ENCODE measurements around the gene MIOS.
A peak's percentile ranks its signal among the peaks of the same experiment; 100 is the strongest.

Gene MIOS

GRCh38 chr7:7566651-7567611 lies at the start of gene MIOS:
MIOS (plus strand) TSS chr7:7566884; CDS start chr7:7572476, 5,592 bp downstream.
- H3K27ac ChIP-seq (ENCODE audit: low read length): peak within 1 kb of the TSS; percentile 46

GRCh38 chr7:7517754-7518153 lies 48.9 kb upstream of the MIOS start:
- no peaks in the 10 kb centered on the region for H3K9me3 ChIP-seq (ENCODE audit: control insufficient read depth, low read depth, low read length)
- no peaks in the 10 kb centered on the region for H3K4me1 ChIP-seq (ENCODE audit: control insufficient read depth, low read depth, low read length)
- no peaks in the 10 kb centered on the region for H3K27me3 ChIP-seq (ENCODE audit: control insufficient read depth, insufficient read depth, low read length)
- H3K4me3 ChIP-seq (ENCODE audit: low read length): no peak overlapping the region
- no peak overlapping the region for H3K9ac ChIP-seq (ENCODE audit: low read length)
- H3K36me3 ChIP-seq (ENCODE audit: control insufficient read depth, low read depth, low read length): no peaks in the 10 kb centered on the region
- H3K27ac ChIP-seq (ENCODE audit: low read length): no peak overlapping the region

More at GRCh38 chr7:7566651-7567611, at the start of gene MIOS:
- peak within 1 kb of the TSS; percentile 87 for H3K4me3 ChIP-seq (ENCODE audit: low read length)
- H3K9me3 ChIP-seq (ENCODE audit: control insufficient read depth, low read depth, low read length): no peaks in the 10 kb centered on the region
- peaks cover 20% of the 10 kb centered on the region for H3K4me1 ChIP-seq (ENCODE audit: control insufficient read depth, low read depth, low read length)
- H3K36me3 ChIP-seq (ENCODE audit: control insufficient read depth, low read depth, low read length): peaks cover 9% of the 10 kb centered on the region
- H3K9ac ChIP-seq (ENCODE audit: low read length): peak within 1 kb of the TSS; percentile 92
- no peaks in the 10 kb centered on the region for H3K27me3 ChIP-seq (ENCODE audit: control insufficient read depth, insufficient read depth, low read length)

GRCh38 chr7:7519056-7519455 lies 47.6 kb upstream of the MIOS start:
- no peaks in the 10 kb centered on the region for H3K36me3 ChIP-seq (ENCODE audit: control insufficient read depth, low read depth, low read length)
- H3K4me3 ChIP-seq (ENCODE audit: low read length): no peak overlapping the region
- no peaks in the 10 kb centered on the region for H3K9me3 ChIP-seq (ENCODE audit: control insufficient read depth, low read depth, low read length)
- no peaks in the 10 kb centered on the region for H3K27me3 ChIP-seq (ENCODE audit: control insufficient read depth, insufficient read depth, low read length)
- H3K4me1 ChIP-seq (ENCODE audit: control insufficient read depth, low read depth, low read length): no peaks in the 10 kb centered on the region
- no peak overlapping the region for H3K27ac ChIP-seq (ENCODE audit: low read length)
- H3K9ac ChIP-seq (ENCODE audit: low read length): no peak overlapping the region

- Histone ChIP-seq H3K27ac (ENCODE audit: low read length) (no peak overlapping the region), H3K9ac (ENCODE audit: low read length) (no peak overlapping the region), H3K27me3 (ENCODE audit: control insufficient read depth, insufficient read depth, low read length) (no peaks in the 10 kb centered on the region), H3K4me1 (ENCODE audit: control insufficient read depth, low read depth, low read length) (no peaks in the 10 kb centered on the region), H3K9me3 (ENCODE audit: control insufficient read depth, low read depth, low read length) (no peaks in the 10 kb centered on the region), H3K36me3 (ENCODE audit: control insufficient read depth, low read depth, low read length) (no peaks in the 10 kb centered on the region), H3K4me3 (ENCODE audit: low read length) (no peak overlapping the region)
These were observed 47.2 kb upstream of the MIOS start for GRCh38 chr7:7519528-7519927.

- H3K27me3 ChIP-seq (ENCODE audit: control insufficient read depth, insufficient read depth, low read length): no peaks in the 10 kb centered on the region
- no peak overlapping the region for H3K27ac ChIP-seq (ENCODE audit: low read length)
- H3K9me3 ChIP-seq (ENCODE audit: control insufficient read depth, low read depth, low read length): no peaks in the 10 kb centered on the region
- no peaks in the 10 kb centered on the region for H3K36me3 ChIP-seq (ENCODE audit: control insufficient read depth, low read depth, low read length)
- H3K4me1 ChIP-seq (ENCODE audit: control insufficient read depth, low read depth, low read length): no peaks in the 10 kb centered on the region
- H3K4me3 ChIP-seq (ENCODE audit: low read length): no peak overlapping the region
- no peak overlapping the region for H3K9ac ChIP-seq (ENCODE audit: low read length)
These were observed 45.4 kb upstream of the MIOS start for GRCh38 chr7:7521259-7521658.

- no peak overlapping the region for H3K9ac ChIP-seq (ENCODE audit: low read length)
- H3K36me3 ChIP-seq (ENCODE audit: control insufficient read depth, low read depth, low read length): no peaks in the 10 kb centered on the region
- no peaks in the 10 kb centered on the region for H3K27me3 ChIP-seq (ENCODE audit: control insufficient read depth, insufficient read depth, low read length)
- no peak overlapping the region for H3K4me3 ChIP-seq (ENCODE audit: low read length)
- H3K27ac ChIP-seq (ENCODE audit: low read length): no peak overlapping the region
- no peaks in the 10 kb centered on the region for H3K9me3 ChIP-seq (ENCODE audit: control insufficient read depth, low read depth, low read length)
- H3K4me1 ChIP-seq (ENCODE audit: control insufficient read depth, low read depth, low read length): no peaks in the 10 kb centered on the region
These were observed 44.3 kb upstream of the MIOS start for GRCh38 chr7:7522421-7522820.

GRCh38 chr7:7524121-7524520 lies 42.6 kb upstream of the MIOS start:
- Histone ChIP-seq H3K4me1 (ENCODE audit: control insufficient read depth, low read depth, low read length) (no peaks in the 10 kb centered on the region), H3K9ac (ENCODE audit: low read length) (no peak overlapping the region), H3K4me3 (ENCODE audit: low read length) (no peak overlapping the region), H3K27ac (ENCODE audit: low read length) (no peak overlapping the region), H3K36me3 (ENCODE audit: control insufficient read depth, low read depth, low read length) (no peaks in the 10 kb centered on the region), H3K9me3 (ENCODE audit: control insufficient read depth, low read depth, low read length) (no peaks in the 10 kb centered on the region), H3K27me3 (ENCODE audit: control insufficient read depth, insufficient read depth, low read length) (no peaks in the 10 kb centered on the region)

- no peak overlapping the region for H3K27ac ChIP-seq (ENCODE audit: low read length)
- H3K36me3 ChIP-seq (ENCODE audit: control insufficient read depth, low read depth, low read length): no peaks in the 10 kb centered on the region
- no peaks in the 10 kb centered on the region for H3K4me1 ChIP-seq (ENCODE audit: control insufficient read depth, low read depth, low read length)
- H3K4me3 ChIP-seq (ENCODE audit: low read length): no peak overlapping the region
- H3K9me3 ChIP-seq (ENCODE audit: control insufficient read depth, low read depth, low read length): no peaks in the 10 kb centered on the region
- H3K9ac ChIP-seq (ENCODE audit: low read length): no peak overlapping the region
- H3K27me3 ChIP-seq (ENCODE audit: control insufficient read depth, insufficient read depth, low read length): no peaks in the 10 kb centered on the region
These were observed 40.7 kb upstream of the MIOS start for GRCh38 chr7:7526006-7526405.

GRCh38 chr7:7527047-7527446 lies 39.6 kb upstream of the MIOS start:
- no peaks in the 10 kb centered on the region for H3K9me3 ChIP-seq (ENCODE audit: control insufficient read depth, low read depth, low read length)
- H3K36me3 ChIP-seq (ENCODE audit: control insufficient read depth, low read depth, low read length): no peaks in the 10 kb centered on the region
- H3K9ac ChIP-seq (ENCODE audit: low read length): no peak overlapping the region
- H3K4me3 ChIP-seq (ENCODE audit: low read length): no peak overlapping the region
- H3K4me1 ChIP-seq (ENCODE audit: control insufficient read depth, low read depth, low read length): no peaks in the 10 kb centered on the region
- no peaks in the 10 kb centered on the region for H3K27me3 ChIP-seq (ENCODE audit: control insufficient read depth, insufficient read depth, low read length)
- no peak overlapping the region for H3K27ac ChIP-seq (ENCODE audit: low read length)

- no peaks in the 10 kb centered on the region for H3K9me3 ChIP-seq (ENCODE audit: control insufficient read depth, low read depth, low read length)
- H3K27me3 ChIP-seq (ENCODE audit: control insufficient read depth, insufficient read depth, low read length): no peaks in the 10 kb centered on the region
- no peak overlapping the region for H3K4me3 ChIP-seq (ENCODE audit: low read length)
- H3K36me3 ChIP-seq (ENCODE audit: control insufficient read depth, low read depth, low read length): no peaks in the 10 kb centered on the region
- no peaks in the 10 kb centered on the region for H3K4me1 ChIP-seq (ENCODE audit: control insufficient read depth, low read depth, low read length)
- no peak overlapping the region for H3K9ac ChIP-seq (ENCODE audit: low read length)
- no peak overlapping the region for H3K27ac ChIP-seq (ENCODE audit: low read length)
These were observed 37.4 kb upstream of the MIOS start for GRCh38 chr7:7529328-7529727.

GRCh38 chr7:7533831-7534430 lies 32.8 kb upstream of the MIOS start:
- no peaks in the 10 kb centered on the region for H3K36me3 ChIP-seq (ENCODE audit: control insufficient read depth, low read depth, low read length)
- no peaks in the 10 kb centered on the region for H3K4me1 ChIP-seq (ENCODE audit: control insufficient read depth, low read depth, low read length)
- no peak overlapping the region for H3K27ac ChIP-seq (ENCODE audit: low read length)
- no peak overlapping the region for H3K9ac ChIP-seq (ENCODE audit: low read length)
- H3K4me3 ChIP-seq (ENCODE audit: low read length): no peak overlapping the region
- H3K27me3 ChIP-seq (ENCODE audit: control insufficient read depth, insufficient read depth, low read length): no peaks in the 10 kb centered on the region
- H3K9me3 ChIP-seq (ENCODE audit: control insufficient read depth, low read depth, low read length): no peaks in the 10 kb centered on the region

GRCh38 chr7:7535691-7536090 lies 31.0 kb upstream of the MIOS start, which contains the start of gene COL28A1:
COL28A1 (minus strand) TSS chr7:7535873; CDS start chr7:7532875, 2,998 bp downstream.
- Histone ChIP-seq H3K9ac (ENCODE audit: low read length) (no peak within 1 kb of the TSS), H3K27me3 (ENCODE audit: control insufficient read depth, insufficient read depth, low read length) (no peaks in the 10 kb centered on the region), H3K4me3 (ENCODE audit: low read length) (no peak within 1 kb of the TSS), H3K27ac (ENCODE audit: low read length) (no peak within 1 kb of the TSS), H3K36me3 (ENCODE audit: control insufficient read depth, low read depth, low read length) (no peaks in the 10 kb centered on the region), H3K9me3 (ENCODE audit: control insufficient read depth, low read depth, low read length) (no peaks in the 10 kb centered on the region), H3K4me1 (ENCODE audit: control insufficient read depth, low read depth, low read length) (no peaks in the 10 kb centered on the region)
